Activated CD8-positive, alpha-beta T cell treated with anti-CD3 and anti-CD28 coated beads for 36 hours (primary cell): ENCODE measurements around the gene CLEC16A. TPM values are rescaled to one million over a fixed set of nuclear protein-coding genes. Genes with fewer than 3 reads are reported as not detected.

ENCODE experiments used
- ATAC-seq: fragments of 200-7000 bp; cut with Tn5 transposase; one replicate; pipeline ENCODE4 v1.10.0; 2021; ENCODE audit warnings: mild to moderate bottlenecking, moderate library complexity
- CTCF ChIA-PET: fragments of 350-600 bp; sonication (Branson Sonifier 250); formaldehyde crosslinking; loops from one replicate; lab custom pipeline; 2021; ENCODE audit warnings: antibody characterized with exemption; lab: Charles Lee
- POLR2A ChIA-PET: fragments of 350-600 bp; sonication (Branson Sonifier 250); formaldehyde crosslinking; loops from one replicate; lab custom pipeline; 2021; ENCODE audit warnings: antibody characterized with exemption; lab: Charles Lee
- DNase-seq: peaks from one replicate; pipeline ENCODE4 v3.0.0-alpha.2; 2020
- H3K27ac Mint-ChIP-seq: one replicate; pipeline ENCODE4 v1.8.0; 2021; ENCODE audit warnings: mild to moderate bottlenecking, mixed read lengths
- H3K27me3 Mint-ChIP-seq: one replicate; pipeline ENCODE4 v1.8.0; 2021; ENCODE audit warnings: mixed read lengths
- H3K36me3 Mint-ChIP-seq: one replicate; pipeline ENCODE4 v1.8.0; 2021; ENCODE audit warnings: low read depth, mixed read lengths
- H3K4me1 Mint-ChIP-seq: one replicate; pipeline ENCODE4 v1.8.0; 2021; ENCODE audit warnings: low read depth, mixed read lengths
- H3K4me3 Mint-ChIP-seq: one replicate; pipeline ENCODE4 v1.8.0; 2021; ENCODE audit warnings: mild to moderate bottlenecking, moderate library complexity, mixed read lengths
- H3K9me3 Mint-ChIP-seq: one replicate; pipeline ENCODE4 v1.8.0; 2021; ENCODE audit warnings: mixed read lengths
- intact Hi-C: fragments of 100-400 bp; cut with micrococcal nuclease; formaldehyde crosslinking; loops from one replicate; pipeline ENCODE4 v1.10.0; 2022
- total RNA-seq, 2 experiments: library from RNA; stranded (reverse); gene quantifications; one replicate each; pipeline ENCODE4 v1.2.3, GENCODE V29; 2021
- TF ChIP-seq, protein P1 (sequence below): fragments of 200-600 bp; IDR thresholded peaks from one replicate; pipeline ENCODE4 v1.8.0; 2022; ENCODE audit warnings: antibody characterized with exemption, mild to moderate bottlenecking

CLEC16A gene
- total RNA-seq, 2 experiments from 2014 or later: 20.4 to 21.7 TPM

DNA sequence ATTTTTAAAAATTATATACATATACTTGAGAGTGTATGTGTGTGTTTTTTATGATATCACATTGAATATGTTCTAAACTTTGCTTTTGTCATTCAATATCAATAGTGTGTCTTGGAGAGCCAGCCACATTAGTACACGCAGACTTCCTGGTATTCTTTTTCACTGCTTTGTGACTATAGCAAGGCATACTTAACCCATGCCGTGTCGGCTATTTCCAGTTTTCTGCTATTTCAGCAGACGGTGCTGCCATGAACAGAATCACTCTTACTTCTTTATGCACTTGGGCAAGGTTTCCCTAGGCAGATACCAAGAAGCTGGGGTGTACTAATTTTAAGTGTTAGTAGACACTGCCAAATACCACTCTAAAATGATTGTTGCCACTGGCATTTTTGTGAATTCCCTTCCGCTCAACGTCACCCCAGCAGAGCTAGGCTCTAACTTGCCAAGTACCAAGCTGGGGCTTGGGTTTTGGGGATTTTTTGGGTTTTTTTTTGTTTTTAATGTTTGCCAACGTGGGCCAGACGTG, 176.8 kb downstream of the CLEC16A start:
- H3K9me3 Mint-ChIP-seq: no peaks in the 10 kb centered on the region
- TF ChIP-seq, protein P1, sequence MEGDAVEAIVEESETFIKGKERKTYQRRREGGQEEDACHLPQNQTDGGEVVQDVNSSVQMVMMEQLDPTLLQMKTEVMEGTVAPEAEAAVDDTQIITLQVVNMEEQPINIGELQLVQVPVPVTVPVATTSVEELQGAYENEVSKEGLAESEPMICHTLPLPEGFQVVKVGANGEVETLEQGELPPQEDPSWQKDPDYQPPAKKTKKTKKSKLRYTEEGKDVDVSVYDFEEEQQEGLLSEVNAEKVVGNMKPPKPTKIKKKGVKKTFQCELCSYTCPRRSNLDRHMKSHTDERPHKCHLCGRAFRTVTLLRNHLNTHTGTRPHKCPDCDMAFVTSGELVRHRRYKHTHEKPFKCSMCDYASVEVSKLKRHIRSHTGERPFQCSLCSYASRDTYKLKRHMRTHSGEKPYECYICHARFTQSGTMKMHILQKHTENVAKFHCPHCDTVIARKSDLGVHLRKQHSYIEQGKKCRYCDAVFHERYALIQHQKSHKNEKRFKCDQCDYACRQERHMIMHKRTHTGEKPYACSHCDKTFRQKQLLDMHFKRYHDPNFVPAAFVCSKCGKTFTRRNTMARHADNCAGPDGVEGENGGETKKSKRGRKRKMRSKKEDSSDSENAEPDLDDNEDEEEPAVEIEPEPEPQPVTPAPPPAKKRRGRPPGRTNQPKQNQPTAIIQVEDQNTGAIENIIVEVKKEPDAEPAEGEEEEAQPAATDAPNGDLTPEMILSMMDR: no peak
- no peaks in the 10 kb centered on the region for H3K27me3 Mint-ChIP-seq
- ATAC-seq: no peak
- no peak overlapping the region for H3K4me3 Mint-ChIP-seq
- no peak overlapping the region for H3K27ac Mint-ChIP-seq
- ChIA-PET POLR2A (interaction anchor here (1.1 to 1.2 kb wide), 2 partner anchors 10 to 29 kb away, joined by 3 to 4 read pairs; no protein-coding TSS in a partner anchor), CTCF (interaction anchor here (0.8 kb wide), 1 partner anchor 138 kb away, joined by 3 read pairs; no protein-coding TSS in a partner anchor)
- H3K4me1 Mint-ChIP-seq: peaks cover 31% of the 10 kb centered on the region
- intact Hi-C loops: no loop called here
- H3K36me3 Mint-ChIP-seq: peaks cover 54% of the 10 kb centered on the region
- DNase-seq: no peak

DNA sequence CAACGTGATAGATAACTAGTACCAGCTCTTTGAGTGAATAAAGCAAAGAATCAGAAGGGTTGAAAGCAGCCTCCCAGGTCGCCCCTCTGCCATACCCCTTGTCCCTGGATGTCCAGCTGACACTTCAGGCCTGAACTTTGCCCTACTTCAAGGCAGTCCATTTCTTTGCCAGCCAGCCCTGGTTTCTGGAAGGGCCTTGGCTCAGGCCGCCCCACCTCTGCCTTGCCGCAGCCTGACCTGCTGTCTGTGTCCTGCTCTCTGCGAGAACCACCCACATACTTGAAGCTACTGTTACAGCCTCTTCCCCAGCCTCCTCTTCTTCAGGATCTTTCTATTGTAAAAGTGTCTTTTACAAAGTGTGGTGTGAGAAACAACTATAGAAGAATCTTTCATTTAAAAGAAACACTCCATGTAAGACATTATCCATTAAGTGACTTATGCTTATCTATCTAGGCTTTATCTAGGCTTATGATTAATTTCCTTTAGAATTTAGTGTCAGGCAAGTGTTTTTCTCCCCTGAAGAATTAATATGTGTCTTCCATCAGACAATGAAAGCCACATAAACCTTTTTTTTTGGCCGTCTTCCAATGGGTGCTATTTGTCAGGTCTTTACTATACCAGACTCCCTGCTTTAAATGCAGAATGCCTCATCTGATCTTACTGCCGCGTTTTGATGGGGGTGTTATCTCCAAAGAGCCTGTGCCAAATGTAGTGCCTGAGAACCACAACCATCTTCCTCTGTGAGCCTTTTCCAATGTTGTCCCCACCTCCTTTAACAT, 177.7 kb downstream of the CLEC16A start:
- peak overlapping the region; percentile 50 for H3K27ac Mint-ChIP-seq
- peaks cover 51% of the 10 kb centered on the region for H3K36me3 Mint-ChIP-seq
- TF ChIP-seq, protein P1: no peak
- no peak for DNase-seq
- POLR2A ChIA-PET: interaction anchor here (1.1 to 1.2 kb wide), 2 partner anchors 9 to 30 kb away, joined by 3 to 4 read pairs; no protein-coding TSS in a partner anchor
- H3K27me3 Mint-ChIP-seq: no peaks in the 10 kb centered on the region
- CTCF ChIA-PET: no interaction called here
- H3K9me3 Mint-ChIP-seq: no peaks in the 10 kb centered on the region
- intact Hi-C loops: no loop called here
- peaks cover 27% of the 10 kb centered on the region for H3K4me1 Mint-ChIP-seq
- no peak for ATAC-seq
- H3K4me3 Mint-ChIP-seq: no peak overlapping the region

DNA sequence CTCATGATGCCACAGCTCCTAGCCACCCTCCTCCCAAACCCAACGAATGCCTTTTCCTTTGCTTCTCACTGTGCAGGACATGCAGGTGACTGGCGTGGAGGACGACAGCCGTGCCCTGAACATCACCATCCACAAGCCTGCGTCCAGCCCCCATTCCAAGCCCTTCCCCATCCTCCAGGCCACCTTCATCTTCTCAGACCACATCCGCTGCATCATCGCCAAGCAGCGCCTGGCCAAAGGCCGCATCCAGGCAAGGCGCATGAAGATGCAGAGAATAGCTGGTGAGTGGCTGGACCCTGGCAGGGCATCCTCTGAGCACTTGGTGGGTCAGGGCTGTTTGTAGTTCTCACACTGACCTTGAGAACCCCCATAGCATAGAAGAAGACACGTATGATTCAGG, 179.3 kb downstream of the CLEC16A start:
- ChIA-PET CTCF (no interaction called here), POLR2A (interaction anchor here (0.6 to 1.0 kb wide), 2 partner anchors 11 to 23 kb away, joined by 3 to 4 read pairs; no protein-coding TSS in a partner anchor)
- ATAC-seq (no peak), DNase-seq (no peak)
- H3K27ac Mint-ChIP-seq: no peak overlapping the region
- no peaks in the 10 kb centered on the region for H3K27me3 Mint-ChIP-seq
- TF ChIP-seq, protein P1: no peak
- H3K4me1 Mint-ChIP-seq: peaks cover 20% of the 10 kb centered on the region
- peaks cover 50% of the 10 kb centered on the region for H3K36me3 Mint-ChIP-seq
- intact Hi-C loops: no loop called here
- no peaks in the 10 kb centered on the region for H3K9me3 Mint-ChIP-seq
- H3K4me3 Mint-ChIP-seq: no peak overlapping the region

DNA sequence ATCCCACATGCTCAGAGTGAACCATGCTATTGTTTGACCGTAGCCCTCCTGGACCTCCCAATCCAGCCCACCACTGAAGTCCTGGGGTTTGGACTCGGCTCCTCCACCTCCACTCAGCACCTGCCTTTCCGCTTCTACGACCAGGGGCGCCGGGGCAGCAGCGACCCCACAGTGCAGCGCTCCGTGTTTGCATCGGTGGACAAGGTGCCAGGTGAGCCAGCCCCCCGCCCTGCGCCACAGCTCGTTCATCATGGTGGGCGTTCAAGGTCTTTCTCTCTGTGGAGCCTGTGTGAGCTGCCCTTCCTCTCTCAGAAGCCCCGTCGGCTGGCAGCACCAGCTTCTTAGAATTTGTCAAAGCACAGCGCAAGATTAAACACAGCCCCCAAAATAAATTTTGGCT, 181.6 kb downstream of the CLEC16A start:
- peaks cover 39% of the 10 kb centered on the region for H3K36me3 Mint-ChIP-seq
- POLR2A ChIA-PET: interaction anchor here (1.4 kb wide), 1 partner anchor 10 kb away, joined by 3 read pairs; no protein-coding TSS in a partner anchor
- DNase-seq: no peak
- intact Hi-C loops: no loop called here
- no peaks in the 10 kb centered on the region for H3K27me3 Mint-ChIP-seq
- no peak overlapping the region for H3K4me3 Mint-ChIP-seq
- ATAC-seq: no peak
- TF ChIP-seq, protein P1: no peak
- CTCF ChIA-PET: no interaction called here
- H3K4me1 Mint-ChIP-seq: peaks cover 39% of the 10 kb centered on the region
- peak overlapping the region; percentile 29 for H3K27ac Mint-ChIP-seq
- no peaks in the 10 kb centered on the region for H3K9me3 Mint-ChIP-seq
